COR-L47 (cell line): ENCODE measurements around the gene SAA1.
"Not testable (repeated sequence)": the region's sequence is repeated elsewhere in the genome, so short reads cannot be mapped to it uniquely, and the experiment has no call there.

Source experiments
- DNase-seq: peaks from one replicate; lab custom pipeline; 2025; lab: John Stamatoyannopoulos, UW

Gene SAA1

GRCh38 chr11:18265949-18266348, at the start of gene SAA1:
Gene SAA1, plus strand, starts transcription at chr11:18266264. Its CDS starts 624 bp downstream, at chr11:18266888.
- DNase-seq, result no peak

DNA sequence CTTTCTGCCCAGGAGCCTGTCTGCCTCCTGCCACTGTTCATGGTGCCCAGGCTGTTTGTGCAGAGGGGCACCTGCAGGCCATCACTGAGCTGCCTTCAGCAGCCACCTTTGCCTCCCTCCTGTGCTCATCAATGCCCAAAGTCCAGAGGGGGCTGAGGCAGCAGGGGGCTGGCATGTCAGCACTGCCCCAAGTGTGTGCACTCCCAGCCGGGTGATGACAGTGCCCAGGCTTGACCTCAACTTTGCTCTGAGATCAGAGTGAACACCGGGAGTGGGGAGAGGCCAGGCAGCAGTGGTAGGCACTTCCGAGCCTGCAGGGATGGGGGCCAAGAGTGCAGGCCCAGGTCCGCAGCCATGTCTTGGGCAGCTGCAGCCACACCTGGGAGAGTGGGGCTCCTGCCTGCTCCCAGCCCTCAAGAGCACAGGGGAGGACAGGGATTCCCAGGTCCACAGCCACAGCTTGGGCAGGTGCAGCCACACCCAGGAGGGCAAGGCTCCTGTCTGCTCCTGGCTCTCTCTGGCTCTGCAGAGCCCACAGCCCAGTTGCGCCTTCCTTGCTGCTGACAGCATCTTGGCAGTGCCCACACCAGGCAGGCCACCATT, 44.7 kb upstream of the SAA1 start:
- DNase-seq, result no peak

DNA sequence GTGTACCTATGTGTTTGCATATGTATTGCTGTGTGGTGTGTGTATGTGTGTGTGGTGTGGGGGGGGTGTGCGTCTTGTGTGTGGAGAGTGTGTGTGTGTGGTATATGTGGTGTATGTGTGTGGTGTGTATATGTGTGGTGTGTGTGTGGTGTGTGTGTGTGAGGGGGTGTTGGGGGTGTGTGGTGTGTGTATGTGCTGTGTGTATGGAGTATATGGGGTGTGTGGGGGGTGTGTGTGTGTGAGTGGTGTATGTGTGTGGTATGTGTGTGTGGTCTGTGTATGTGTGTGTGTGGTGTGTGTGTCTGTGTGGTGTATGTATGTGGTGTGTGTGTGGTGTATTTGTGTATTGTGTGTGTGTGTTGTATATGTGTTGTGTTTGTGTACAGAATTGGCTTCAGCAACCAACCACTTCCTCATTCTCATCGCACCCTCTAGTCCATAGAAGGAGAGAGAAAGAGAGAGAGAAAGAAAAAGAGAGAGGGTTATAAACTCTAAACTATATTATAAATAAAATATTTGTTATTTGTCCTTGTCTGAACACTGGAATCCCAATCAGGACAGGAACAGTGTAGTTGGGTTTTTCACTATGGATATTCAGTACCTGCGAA, 43.1 kb upstream of the SAA1 start:
- no peak for DNase-seq

- no peak for DNase-seq
Measured at GRCh38 chr11:18223591-18224387, 42.3 kb upstream of the SAA1 start.

- no peak for DNase-seq
Measured at GRCh38 chr11:18225913-18226312, 40.2 kb upstream of the SAA1 start.

DNA sequence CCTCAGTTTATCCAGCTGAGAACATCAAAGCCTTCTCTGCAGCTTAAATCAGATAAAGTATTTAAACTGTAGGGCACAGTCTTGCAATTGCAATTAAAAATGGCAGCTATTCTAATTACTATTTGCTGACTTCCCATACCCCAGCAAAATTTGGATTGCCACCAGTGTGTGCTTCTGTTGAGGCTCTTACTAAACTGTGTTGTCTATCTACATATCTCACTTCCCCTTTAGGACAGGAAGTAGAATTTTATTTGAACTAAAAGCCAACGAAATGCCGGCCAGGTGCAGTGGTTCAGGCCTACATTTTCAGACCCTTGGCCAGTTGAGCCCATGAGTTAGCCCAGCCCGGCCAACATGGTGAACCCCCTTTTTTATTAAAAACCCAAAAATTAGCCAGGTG, 36.6 kb upstream of the SAA1 start:
- DNase-seq, result no peak

DNA sequence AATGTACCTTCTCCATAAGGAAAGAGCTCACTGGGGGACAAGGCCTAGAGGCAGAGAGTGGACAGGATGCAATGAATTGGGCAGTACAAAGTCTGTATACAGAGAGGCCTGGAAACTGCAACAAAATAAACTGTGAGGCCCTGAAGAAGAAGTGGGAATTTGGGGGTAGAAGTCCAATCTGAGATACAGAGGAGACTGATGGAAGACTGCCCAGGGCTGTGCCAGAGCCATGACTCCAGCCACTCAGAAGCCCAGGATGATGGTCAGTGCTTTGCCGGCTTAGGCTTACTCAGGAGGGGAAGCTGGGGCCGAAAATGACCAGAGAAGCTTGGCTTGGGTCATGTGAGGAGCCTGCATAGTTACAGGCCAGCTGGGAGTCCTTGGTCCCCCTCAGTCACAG, 35.2 kb upstream of the SAA1 start:
- DNase-seq, result no peak

- DNase-seq, result no peak
Measured at GRCh38 chr11:18233912-18234311, 32.2 kb upstream of the SAA1 start.

- DNase-seq, result no peak
Measured at GRCh38 chr11:18235394-18236334, 30.4 kb upstream of the SAA1 start.

GRCh38 chr11:18236664-18237356, 29.3 kb upstream of the SAA1 start, which contains the start of gene SAA4:
Gene SAA4, minus strand, starts transcription at chr11:18236802. Its CDS starts 876 bp downstream, at chr11:18235926.
- no peak for DNase-seq

DNA sequence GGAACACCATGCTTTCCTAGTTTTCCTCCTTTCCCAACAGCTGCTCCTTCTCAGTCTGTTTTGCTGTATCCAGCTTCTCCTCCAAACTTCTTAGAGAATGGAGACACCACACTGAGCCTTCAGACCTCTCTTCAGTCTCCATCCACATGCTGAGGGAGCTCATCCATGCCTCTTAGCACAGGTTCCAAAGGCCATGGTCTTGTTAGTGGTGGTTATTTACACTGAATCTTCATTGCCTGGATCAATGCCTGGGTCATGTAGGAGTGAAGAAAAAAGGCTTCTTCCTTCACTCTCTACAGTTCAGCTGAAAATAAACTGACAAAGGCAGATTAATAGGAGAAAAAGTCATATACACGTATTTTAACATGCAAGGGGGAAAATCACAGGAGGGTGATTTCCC, 26.4 kb upstream of the SAA1 start:
- no peak for DNase-seq

DNA sequence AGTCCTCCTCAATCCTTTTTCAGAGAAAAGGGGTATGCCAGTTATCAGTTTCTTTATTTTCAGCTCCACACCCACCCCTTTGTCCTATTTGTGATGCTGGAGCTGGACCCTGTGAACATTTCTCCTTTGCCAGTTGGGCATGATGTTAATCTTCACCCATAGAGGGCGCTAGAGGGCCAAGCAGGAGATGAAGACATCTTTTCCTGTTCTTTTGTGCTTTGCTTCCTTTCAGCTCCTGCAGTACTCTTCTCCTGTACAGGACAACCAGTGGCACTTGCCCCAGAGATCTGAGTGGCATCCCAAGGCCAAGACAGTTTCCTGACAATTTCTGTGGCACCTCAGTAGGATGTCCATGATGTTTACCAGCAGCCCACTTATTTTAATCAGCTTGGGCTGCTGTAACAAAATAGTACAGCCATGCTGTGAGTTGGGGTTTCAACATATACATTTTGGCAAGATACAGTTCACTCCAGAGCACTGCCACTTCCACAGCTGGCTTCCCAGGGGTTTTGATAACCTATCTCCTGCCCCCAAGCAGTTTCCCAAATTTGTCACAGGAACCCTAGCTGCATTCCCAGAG, 22.2 kb upstream of the SAA1 start:
- DNase-seq, result peak; percentile 50

- DNase-seq, result no peak
Measured at GRCh38 chr11:18245396-18245795, 20.7 kb upstream of the SAA1 start.

GRCh38 chr11:18246379-18247190, 19.5 kb upstream of the SAA1 start:
- DNase-seq, result not testable (repeated sequence)

DNA sequence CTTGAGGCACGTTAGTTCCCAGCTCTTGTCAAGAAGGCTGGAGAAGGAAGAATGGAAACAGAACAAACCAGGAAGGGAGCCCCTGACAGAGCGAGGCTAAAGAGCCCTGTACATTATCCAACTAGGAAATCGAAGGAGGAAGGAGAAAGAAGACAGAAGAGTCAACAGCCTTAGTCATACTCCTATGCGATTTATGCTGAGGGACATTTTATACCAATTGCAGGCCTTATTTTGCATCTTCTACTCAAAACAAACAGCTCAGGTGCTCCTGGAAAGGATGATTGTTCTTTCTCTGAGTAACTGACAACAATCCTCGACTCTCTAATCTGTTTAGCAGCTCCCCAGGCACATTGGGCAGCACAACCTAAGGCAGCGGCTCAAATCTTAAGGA, 18.9 kb upstream of the SAA1 start:
- DNase-seq, result not testable (repeated sequence)

GRCh38 chr11:18248561-18248960, 17.5 kb upstream of the SAA1 start, which contains the start of gene SAA2:
Gene SAA2, minus strand, starts transcription at chr11:18248668. Its CDS starts 657 bp downstream, at chr11:18248011.
- DNase-seq, result no peak

DNA sequence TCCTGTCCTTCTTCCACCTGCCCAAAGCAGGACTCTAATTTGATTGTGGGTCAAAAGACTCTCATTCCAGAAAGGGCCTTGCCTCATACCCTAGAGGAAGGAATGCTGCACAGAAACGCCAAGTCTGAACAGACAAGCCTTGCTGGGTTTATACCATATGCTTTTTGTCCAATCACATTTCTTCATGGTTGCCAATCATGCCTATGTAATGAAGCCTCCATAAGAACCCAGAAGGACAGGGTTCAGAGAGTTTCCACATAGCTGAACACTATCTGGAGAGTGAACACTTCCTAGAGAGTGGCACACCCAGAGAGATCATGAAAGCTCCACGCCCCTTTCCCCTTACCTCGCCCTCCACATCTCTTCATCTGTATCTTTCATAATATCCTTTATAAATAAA, 12.8 kb upstream of the SAA1 start:
- no peak for DNase-seq

DNA sequence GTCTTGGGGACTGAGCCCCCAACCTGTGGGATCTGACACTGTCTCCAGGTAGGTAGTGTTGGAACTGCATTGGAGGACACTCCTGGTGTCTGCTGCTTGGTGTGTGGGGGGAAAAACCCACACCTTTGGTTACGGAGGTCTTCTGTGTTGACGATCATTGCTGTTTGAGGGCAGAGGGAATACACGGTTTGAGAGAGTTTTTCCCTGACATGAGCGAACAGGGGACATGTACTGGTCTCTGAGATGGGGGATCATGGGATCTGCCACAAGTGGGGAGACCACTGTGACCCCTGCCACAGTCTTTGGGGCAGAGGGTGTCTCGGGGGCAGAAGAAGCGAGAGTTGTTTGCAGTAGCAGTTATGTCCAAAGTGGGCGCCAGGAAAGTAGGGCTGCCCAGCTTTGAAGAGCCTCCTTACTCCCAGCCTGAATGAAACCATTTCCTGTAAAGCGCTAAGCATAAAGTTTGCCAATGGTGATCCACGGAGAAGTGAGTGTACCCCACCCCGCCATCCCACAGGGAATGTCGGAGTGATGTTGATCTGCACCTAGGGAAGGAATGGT, 12.2 kb upstream of the SAA1 start:
- DNase-seq, result no peak

- DNase-seq, result no peak
Measured at GRCh38 chr11:18254781-18255361, 11.2 kb upstream of the SAA1 start.
